ENCODE data around the gene FADS3.
"Not testable (repeated sequence)": the region's sequence is repeated elsewhere in the genome, so short reads cannot be mapped to it uniquely, and the experiment has no call there.

Gene FADS3

DNA sequence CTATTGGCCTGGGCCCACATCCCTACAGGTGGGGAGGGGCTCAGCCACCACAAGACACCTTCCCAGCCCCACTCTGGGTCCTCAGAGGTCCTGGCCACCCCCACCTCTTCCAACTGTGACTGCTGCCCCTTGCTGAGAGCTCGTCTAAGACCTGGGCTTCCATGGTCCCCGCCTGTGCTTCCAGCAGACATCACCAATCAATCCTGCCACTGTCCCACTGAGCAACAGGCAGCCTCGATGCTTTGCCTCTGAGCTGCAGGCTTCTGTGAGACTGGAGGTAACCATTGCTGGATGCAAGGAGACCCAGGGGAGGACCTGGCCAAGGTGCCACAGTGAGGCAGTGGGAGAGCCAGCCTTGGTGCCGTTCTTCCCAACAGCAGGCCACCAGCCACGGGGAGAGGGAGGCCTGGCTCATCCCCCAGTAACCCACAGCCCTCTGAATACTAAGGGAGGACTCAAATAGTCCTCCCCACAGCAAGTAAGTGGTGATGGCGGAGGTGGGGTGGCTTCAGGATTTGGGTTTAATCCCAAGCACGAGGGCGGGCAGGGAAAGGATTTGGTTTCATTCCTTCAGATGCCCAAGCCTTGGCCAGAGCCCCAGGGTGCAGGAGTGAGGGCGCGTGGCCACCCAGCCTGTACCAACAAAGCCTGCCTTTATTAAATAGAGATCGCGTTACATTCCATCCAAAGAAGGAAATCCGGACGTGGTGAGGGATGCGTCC, 5.5 kb upstream of the FADS3 start:
- DNase-seq = no peak

DNA sequence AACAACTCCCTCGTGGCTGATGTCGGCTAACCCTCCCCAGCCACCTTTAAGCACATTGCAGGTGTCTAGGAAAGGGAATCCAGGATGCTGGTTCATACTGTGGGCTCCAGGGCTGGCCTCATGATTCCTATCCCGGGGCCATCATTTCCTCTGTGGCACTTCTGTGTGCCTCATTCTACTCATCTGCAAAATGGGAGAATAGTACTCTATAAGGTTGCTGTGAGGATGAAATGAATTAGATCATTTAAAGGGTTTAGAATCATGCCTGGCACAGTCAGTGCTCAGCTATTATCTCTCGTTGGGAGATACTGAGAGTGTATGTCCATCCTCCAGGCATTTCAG, 4.3 kb upstream of the FADS3 start:
- DNase-seq = no peak

DNA sequence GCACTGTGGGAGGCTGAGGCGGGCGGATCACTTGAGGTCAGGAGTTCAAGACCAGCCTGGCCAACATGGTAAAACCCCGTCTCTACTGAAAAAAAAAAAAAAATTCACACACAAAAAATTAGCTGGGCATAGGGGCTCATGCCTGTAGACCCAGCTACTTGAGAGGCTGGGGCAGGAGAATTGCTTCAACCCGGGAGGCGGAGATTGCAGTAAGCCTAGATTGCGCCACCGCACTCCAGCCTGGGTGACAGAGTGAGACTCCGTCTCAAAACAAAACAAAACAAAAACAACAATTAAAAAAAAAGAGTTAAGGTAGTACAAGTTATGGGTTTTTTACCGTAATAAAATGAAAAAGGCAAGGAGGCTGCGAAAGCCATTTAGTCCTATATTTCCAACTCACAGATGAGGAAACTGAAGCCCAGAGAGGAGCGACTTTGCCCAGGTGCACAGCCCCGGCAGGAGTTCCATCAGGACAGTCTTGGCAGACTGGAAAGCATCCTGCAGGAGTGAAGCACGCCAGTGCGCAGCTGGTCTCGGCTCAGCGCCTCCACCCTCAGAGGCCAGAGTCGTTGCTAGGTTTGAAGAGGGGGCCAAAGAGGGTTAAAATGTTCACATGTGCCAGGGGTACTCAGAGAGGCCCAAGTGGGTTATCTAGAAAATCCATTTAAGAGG, 3.8 kb upstream of the FADS3 start:
- no peak for DNase-seq

DNA sequence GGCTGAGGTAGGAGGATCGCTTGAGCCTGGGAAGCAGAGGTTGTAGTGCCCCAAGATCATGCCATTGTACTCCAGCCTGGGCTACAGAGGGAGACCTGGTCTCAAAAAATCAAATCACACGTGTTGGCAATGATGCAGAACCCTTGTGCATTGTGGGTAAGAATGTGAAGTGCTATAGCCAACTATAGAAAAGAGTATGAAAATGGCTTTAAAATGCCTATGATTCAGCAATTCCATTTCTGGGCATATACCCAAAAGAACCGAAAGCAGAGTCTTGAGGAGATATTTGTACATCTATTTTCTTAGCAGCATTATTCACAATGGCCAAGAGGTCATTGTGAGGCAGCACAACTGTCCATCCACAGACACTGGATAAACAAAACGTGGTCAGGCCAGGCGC, 2.6 kb upstream of the FADS3 start:
- DNase-seq = no peak

- DNase-seq = peak; percentile 68
Observed at GRCh38 chr11:61892085-61892370, 683 bp upstream of the FADS3 start.

- no peak for DNase-seq
Observed at GRCh38 chr11:61890529-61891330, 615 bp downstream of the FADS3 start.

DNA sequence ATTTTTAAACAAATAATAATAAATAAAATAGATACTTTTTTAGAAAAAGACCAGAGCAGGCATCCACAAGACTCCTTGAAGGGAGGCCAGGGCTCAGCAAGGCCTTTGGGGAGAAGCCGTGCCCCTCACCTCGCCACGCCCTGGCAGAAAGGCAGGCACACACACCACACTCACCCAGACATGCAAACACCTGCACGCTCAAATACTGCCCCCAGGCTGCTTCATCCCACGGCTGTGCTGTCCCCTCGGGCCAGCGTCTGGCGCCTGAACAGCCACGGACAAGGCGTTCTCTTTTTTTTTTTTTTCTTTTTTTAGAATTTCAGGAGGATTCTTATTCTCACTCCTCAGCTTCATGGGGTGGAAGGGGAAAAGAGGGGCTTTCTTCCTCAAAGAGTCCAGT, 1.5 kb downstream of the FADS3 start:
- DNase-seq = no peak

GRCh38 chr11:61888590-61888989, 2.8 kb downstream of the FADS3 start:
- DNase-seq = no peak

- DNase-seq = no peak
Observed at GRCh38 chr11:61887839-61888494, 3.4 kb downstream of the FADS3 start.

GRCh38 chr11:61886643-61887042, 4.7 kb downstream of the FADS3 start:
- DNase-seq = no peak

DNA sequence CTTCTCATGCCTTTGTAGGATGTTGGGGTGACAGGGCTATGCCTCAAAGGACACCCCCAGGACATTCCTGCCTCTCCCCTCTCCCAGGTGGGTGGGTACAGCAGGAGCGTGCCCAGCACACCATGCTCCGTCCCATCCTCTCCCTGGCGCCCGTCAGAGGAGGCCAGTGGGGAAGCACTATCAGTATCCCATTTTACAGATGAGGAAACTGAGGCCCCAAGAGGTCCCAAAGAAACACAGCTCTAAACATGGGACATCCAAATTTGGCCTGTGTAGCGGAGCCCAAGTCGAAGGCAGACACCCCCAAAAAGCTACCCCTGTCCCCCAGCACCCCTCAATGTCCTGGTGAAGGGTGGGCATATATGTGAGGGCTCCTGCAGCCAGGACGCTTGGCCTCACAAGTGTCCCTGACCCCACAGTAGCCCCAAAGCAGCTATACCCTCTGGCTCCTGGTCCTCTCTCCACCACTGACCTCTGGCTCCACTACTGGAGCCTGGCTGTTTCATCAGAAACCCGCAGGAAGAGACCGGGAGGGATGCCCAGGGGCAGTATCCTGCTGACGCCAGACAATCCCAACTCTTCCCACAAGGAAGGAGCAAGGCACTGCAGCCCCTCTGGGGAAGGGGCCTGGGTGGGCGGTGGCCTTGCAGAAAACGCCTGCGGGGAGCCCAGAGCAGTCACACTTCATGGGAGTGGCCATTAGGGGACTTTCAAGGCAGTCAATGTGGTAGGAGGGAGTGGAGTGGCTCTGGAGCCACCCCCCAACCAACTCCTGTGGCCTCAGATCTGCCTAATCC, 5.4 kb downstream of the FADS3 start:
- no peak for DNase-seq

DNA sequence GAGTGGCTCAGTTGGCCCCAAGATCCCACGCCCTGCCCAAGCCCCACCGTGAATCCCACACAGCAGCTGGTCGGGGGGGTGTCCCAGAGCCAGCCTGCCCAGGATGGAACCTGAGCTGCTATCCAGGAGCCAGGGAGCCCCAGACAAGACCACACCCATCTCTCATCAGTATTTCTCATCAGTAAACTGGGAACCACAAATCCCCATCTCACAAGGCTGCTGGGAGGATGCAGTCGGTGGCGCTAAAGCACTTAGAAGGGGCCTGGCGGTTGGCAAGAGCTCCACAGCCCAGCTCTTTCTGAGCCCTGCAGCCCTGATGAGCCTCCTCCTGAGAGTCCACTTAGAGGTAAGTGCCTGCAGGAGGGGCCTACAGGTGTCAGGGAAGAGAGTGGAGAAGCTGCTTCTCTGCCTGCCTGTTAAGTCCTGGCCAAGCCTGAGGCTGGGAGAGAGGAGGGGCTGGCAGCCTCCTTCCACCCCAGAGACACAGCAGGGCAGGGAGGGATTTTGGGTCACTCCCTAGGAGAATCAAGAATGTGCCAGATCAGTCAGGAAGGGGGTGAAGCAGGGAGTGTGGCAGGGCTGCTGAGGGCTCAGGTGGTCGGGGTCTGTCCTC, 6.1 kb downstream of the FADS3 start:
- DNase-seq = no peak

DNA sequence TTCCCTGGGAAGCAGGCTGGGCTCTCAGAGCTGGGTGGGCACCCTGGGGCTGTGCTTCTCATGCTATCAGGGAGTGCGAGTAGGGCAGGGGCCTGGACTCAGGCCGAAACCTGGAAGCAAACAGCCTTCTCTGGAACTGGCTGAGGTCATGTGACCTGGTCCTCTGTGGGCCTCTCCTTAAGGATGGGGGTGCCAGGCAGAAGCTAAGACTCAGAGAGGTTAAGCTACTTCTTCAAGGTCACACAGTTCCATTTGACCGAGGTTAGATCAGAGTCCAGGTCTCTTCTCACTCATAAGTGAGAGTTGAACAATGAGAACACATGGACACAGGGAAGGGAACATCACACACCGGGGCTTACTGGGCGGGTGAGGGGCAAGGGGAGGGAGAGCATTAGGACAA, 7.4 kb downstream of the FADS3 start:
- no peak for DNase-seq

- DNase-seq = no peak
Observed at GRCh38 chr11:61883327-61883726, 8.0 kb downstream of the FADS3 start.

- no peak for DNase-seq
Observed at GRCh38 chr11:61882879-61883278, 8.5 kb downstream of the FADS3 start.

DNA sequence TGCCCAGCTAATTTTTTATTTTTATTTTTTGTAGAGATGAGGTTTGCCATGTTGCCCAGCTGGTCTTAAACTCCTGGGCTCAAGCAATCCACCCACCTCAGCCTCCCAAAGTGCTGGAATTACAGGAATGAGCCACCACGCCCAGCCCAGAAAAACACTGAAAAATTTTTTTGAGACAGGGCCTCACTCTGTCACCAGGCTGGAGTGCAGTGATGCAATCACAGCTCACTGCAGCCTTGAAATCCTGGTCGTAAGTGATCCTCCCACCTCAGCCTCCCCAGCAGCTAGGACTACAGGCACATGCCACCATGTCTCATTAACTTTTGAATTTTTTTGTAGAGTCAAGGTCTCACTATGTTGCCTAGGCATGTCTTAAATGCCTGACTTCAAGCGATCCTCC, 9.1 kb downstream of the FADS3 start:
- DNase-seq = not testable (repeated sequence)

- DNase-seq = no peak
Observed at GRCh38 chr11:61881397-61881796, 9.9 kb downstream of the FADS3 start.

- DNase-seq = no peak
Observed at GRCh38 chr11:61880454-61880853, 10.9 kb downstream of the FADS3 start.

DNA sequence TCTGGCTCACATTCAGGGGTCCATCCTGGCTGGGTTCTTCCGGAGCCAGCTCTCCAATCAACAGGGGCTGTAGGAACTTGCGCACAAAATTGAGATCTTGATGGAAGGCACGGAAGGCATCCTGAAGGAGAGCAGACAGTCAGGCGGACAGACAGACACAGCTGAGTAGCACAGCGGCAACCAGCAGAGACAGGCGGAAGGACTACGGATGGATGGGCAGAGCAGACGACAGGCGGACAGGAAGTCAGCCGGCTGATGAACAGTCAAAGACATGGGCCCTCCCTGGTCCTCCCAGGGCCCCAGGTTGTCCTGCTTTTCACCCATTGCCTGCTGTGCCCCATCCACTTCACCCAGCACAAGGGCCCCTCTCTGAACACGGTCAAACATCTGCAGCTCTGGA, 11.3 kb downstream of the FADS3 start:
- no peak for DNase-seq

- DNase-seq = no peak
Observed at GRCh38 chr11:61879152-61879551, 12.2 kb downstream of the FADS3 start.

DNA sequence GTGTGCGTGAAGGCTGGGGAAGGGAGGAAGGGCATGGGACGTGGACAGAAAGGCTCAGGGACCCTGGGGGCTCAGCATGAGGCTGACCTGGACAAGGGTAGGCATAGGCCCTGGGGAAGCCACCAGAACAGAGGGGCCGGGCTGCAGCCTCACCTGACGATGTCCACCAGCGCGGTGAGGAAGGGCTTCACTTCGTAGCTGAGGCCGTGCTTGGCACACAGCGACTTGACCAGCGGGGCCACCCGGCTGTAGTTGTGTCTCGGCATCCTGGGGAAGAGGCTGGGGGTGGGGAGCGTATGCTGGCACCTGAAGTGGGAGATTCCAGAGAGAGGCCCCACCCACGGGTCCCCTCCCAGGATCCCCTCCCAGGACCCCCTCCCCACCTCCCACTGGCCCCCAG, 15.6 kb downstream of the FADS3 start:
- no peak for DNase-seq

- DNase-seq = no peak
Observed at GRCh38 chr11:61874853-61875252, 16.5 kb downstream of the FADS3 start.
